CD14-positive monocyte (primary cell): Measurements from ENCODE around the gene ZNF184. TPM values are rescaled to one million over a fixed set of nuclear protein-coding genes. Genes with fewer than 3 reads are reported as not detected.

Experiments
- DNase-seq, 3 donors: peaks; one replicate each; pipeline ENCODE4 v3.0.0-alpha.2; 2011 to 2022
- H2AFZ ChIP-seq: 2 replicates; pipeline ENCODE4 v1.6.0; 2012; ENCODE audit warnings: mild to moderate bottlenecking, low read depth, low read length, inconsistent platforms; ENCODE audit not compliant: insufficient read depth, poor library complexity, severe bottlenecking
- H3K27ac ChIP-seq, 2 donors: 1 replicate in 1 of 2; 2 replicates in 1 of 2; pipeline ENCODE4 v1.5.1; 2012 to 2013; ENCODE audit warnings: low read length in 2 of 2, control low read depth in 1 of 2, inconsistent platforms in 1 of 2, low read depth in 1 of 2, mild to moderate bottlenecking in 1 of 2
- H3K27me3 ChIP-seq, 2 donors: one replicate each; pipeline versions ENCODE4 v1.6.0 to v1.6.1; 2011 to 2013; ENCODE audit warnings: low read length in 2 of 2; ENCODE audit not compliant: control insufficient read depth in 2 of 2, insufficient read depth in 2 of 2
- H3K36me3 ChIP-seq, 2 donors: replicated peaks in 1 of 2; 1 replicate in 1 of 2; 2 replicates in 1 of 2; pipeline versions ENCODE4 v1.5.1 to v1.6.1; 2012 to 2013; ENCODE audit warnings: low read length in 2 of 2, control low read depth in 1 of 2, inconsistent platforms in 1 of 2, mild to moderate bottlenecking in 1 of 2; ENCODE audit not compliant: insufficient read depth in 2 of 2, control insufficient read depth in 1 of 2
- H3K4me1 ChIP-seq, 2 donors: 1 replicate in 1 of 2; 2 replicates in 1 of 2; pipeline versions ENCODE4 v1.5.1 to v1.6.1; 2012 to 2013; ENCODE audit warnings: low read length in 2 of 2, control low read depth in 1 of 2, inconsistent platforms in 1 of 2, mild to moderate bottlenecking in 1 of 2, moderate library complexity in 1 of 2; ENCODE audit not compliant: insufficient read depth in 2 of 2, control insufficient read depth in 1 of 2
- H3K4me2 ChIP-seq: replicated peaks from 2 replicates; pipeline ENCODE3; 2012; ENCODE audit warnings: low read length, moderate library complexity, mild to moderate bottlenecking; ENCODE audit not compliant: poor library complexity, severe bottlenecking; ENCODE audit errors: extremely low read depth
- H3K4me3 ChIP-seq, 3 experiments: fragments of 200-600 bp in 1 of 3; sonication (generic) in 1 of 3; replicated peaks in 1 of 3; 1 replicate in 2 of 3; 2 replicates in 1 of 3; pipeline ENCODE4 v1.5.1; 2011 to 2013; ENCODE audit warnings: low read length in 3 of 3, mild to moderate bottlenecking in 3 of 3, control low read depth in 2 of 3, low read depth in 2 of 3, inconsistent platforms in 1 of 3, moderate library complexity in 1 of 3
- H3K79me2 ChIP-seq: 2 replicates; pipeline ENCODE4 v1.6.0; 2012; ENCODE audit warnings: mild to moderate bottlenecking, control low read depth, inconsistent platforms, low read length, moderate library complexity; ENCODE audit not compliant: insufficient read depth
- H3K9ac ChIP-seq: 2 replicates; pipeline ENCODE4 v1.6.0; 2017; ENCODE audit warnings: low read length, mild to moderate bottlenecking; ENCODE audit not compliant: insufficient read depth, poor library complexity, severe bottlenecking
- H3K9me3 ChIP-seq, 2 donors: replicated peaks in 1 of 2; 1 replicate in 1 of 2; 2 replicates in 1 of 2; pipeline versions ENCODE4 v1.5.1 to v1.6.1; 2012 to 2013; ENCODE audit warnings: low read length in 2 of 2, control low read depth in 1 of 2; ENCODE audit not compliant: control insufficient read depth in 1 of 2, insufficient read depth in 1 of 2
- H4K20me1 ChIP-seq: 2 replicates; pipeline ENCODE4 v1.6.0; 2012; ENCODE audit warnings: mild to moderate bottlenecking, low read length, control low read depth, moderate library complexity; ENCODE audit not compliant: insufficient read depth
- H3K27ac Mint-ChIP-seq, 7 donors: one replicate each; pipeline ENCODE4 v1.8.0; 2020; ENCODE audit warnings: mild to moderate bottlenecking in 7 of 7, mixed read lengths in 7 of 7, moderate library complexity in 6 of 7, inconsistent platforms in 2 of 7
- H3K27me3 Mint-ChIP-seq, 3 donors: one replicate each; pipeline ENCODE4 v1.8.0; 2021 to 2022; ENCODE audit warnings: low read depth in 3 of 3, mild to moderate bottlenecking in 3 of 3, mixed read lengths in 3 of 3, moderate library complexity in 3 of 3, inconsistent platforms in 1 of 3
- H3K36me3 Mint-ChIP-seq, 2 donors: one replicate each; pipeline ENCODE4 v1.8.0; 2020; ENCODE audit warnings: mixed read lengths in 2 of 2, inconsistent platforms in 1 of 2, mild to moderate bottlenecking in 1 of 2
- H3K4me1 Mint-ChIP-seq: one replicate; pipeline ENCODE4 v1.8.0; 2020; ENCODE audit warnings: mild to moderate bottlenecking, mixed read lengths
- H3K4me3 Mint-ChIP-seq, 2 donors: one replicate each; pipeline ENCODE4 v1.8.0; 2020; ENCODE audit warnings: mild to moderate bottlenecking in 2 of 2, mixed read lengths in 2 of 2, moderate library complexity in 1 of 2
- H3K9me3 Mint-ChIP-seq, 7 donors: one replicate each; pipeline ENCODE4 v1.8.0; 2020 to 2022; ENCODE audit warnings: mixed read lengths in 7 of 7, mild to moderate bottlenecking in 6 of 7, moderate library complexity in 6 of 7, inconsistent platforms in 2 of 7
- CTCF ChIP-seq: fragments of 200-600 bp; IDR thresholded peaks from one replicate; pipeline ENCODE4 v1.8.0; 2022; ENCODE audit warnings: antibody characterized with exemption, mild to moderate bottlenecking
- WGBS: methylation state at CpG from one replicate; pipeline ENCODE4 v1.1.5; 2013; ENCODE audit warnings: missing lambda C conversion rate; ENCODE audit not compliant: insufficient coverage; 5-methylcytosine and 5-hydroxymethylcytosine counted together
- intact Hi-C, 2 donors: fragments of 100-400 bp; cut with micrococcal nuclease; formaldehyde crosslinking; loops; one replicate each; pipeline versions ENCODE4 v1.15.0 to v1.15.1; 2023
- polyA plus RNA-seq, 3 donors: library from polyadenylated mRNA; depleted of rRNA in 1 of 3; unstranded in 2 of 3; stranded (reverse) in 1 of 3; fragments of 300-500 nt in 2 of 3; fragments of >200 nt in 1 of 3; fragmentation: Illumina TruSeq in 2 of 3; gene quantifications; 1 replicate in 2 of 3; 2 replicates in 1 of 3; pipeline ENCODE4 v1.2.3, GENCODE V29; 2012 to 2021
- small RNA-seq: library from RNA; depleted of rRNA; stranded (forward); fragments of <200 nt; gene quantifications from one replicate; pipeline ENCODE3, GENCODE V24; 2012; ENCODE audit warnings: low read depth; ENCODE audit not compliant: insufficient read length

ZNF184 gene
- polyA plus RNA-seq, 3 donors: 1.00 to 1.5 (median 1.5) TPM

DNA sequence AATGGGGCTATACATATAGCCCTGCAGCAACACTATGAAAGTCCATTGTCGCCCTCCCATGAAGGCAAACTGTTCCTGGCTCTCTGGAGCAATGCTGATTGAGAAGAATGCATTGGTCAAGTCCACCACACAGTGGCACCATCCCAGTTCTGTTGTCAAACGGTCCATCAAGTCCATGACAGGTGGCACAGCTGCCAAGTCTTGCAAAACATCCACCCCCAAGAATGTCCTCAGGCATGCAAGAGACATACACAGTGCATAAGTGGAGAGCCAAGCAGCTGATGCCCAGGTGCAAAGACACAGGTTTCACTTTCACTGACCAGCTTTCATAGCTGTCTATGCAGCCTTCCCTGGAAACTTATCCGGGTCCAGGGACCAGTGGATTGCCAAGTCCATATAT lies 66.8 kb downstream of the ZNF184 start:
- Histone ChIP-seq H3K4me3 (no peak overlapping the region), H3K4me1 (no peaks in the 10 kb centered on the region), H3K79me2 (no peaks in the 10 kb centered on the region), H3K36me3 (no peaks in the 10 kb centered on the region), H3K9me3 (peaks cover 41 to 52% of the 10 kb centered on the region in 2 donors), H3K9ac (no peak overlapping the region), H3K27ac (no peak overlapping the region), H3K4me2 (no peak overlapping the region), H3K27me3 (no peaks in the 10 kb centered on the region), H2AFZ (no peak overlapping the region), H4K20me1 (no peaks in the 10 kb centered on the region)
- H3K9me3 Mint-ChIP-seq: peaks cover 26 to 54% (median 34%) of the 10 kb centered on the region in 7 donors
- no peak overlapping the region for H3K27ac Mint-ChIP-seq
- no peak for DNase-seq
- no peaks in the 10 kb centered on the region for H3K4me1 Mint-ChIP-seq
- H3K27me3 Mint-ChIP-seq: peaks cover 0 to 5% (median 0%) of the 10 kb centered on the region in 3 donors
- WGBS: 85% methylated on average over 1 of the region's 3 CpGs
- H3K36me3 Mint-ChIP-seq: no peaks in the 10 kb centered on the region
- no peak for TF ChIP-seq CTCF
- no peak overlapping the region for H3K4me3 Mint-ChIP-seq
- intact Hi-C loops: no loop called here

GRCh38 chr6:27400877-27401642 lies 71.8 kb downstream of the ZNF184 start:
- H3K4me1 ChIP-seq: no peaks in the 10 kb centered on the region
- peaks cover 0 to 4% of the 10 kb centered on the region in 2 donors for H3K36me3 Mint-ChIP-seq
- peaks cover 0 to 2% (median 0%) of the 10 kb centered on the region in 3 donors for H3K27me3 Mint-ChIP-seq
- H4K20me1 ChIP-seq: no peaks in the 10 kb centered on the region
- H3K27ac Mint-ChIP-seq: no peak overlapping the region
- H3K4me3 Mint-ChIP-seq: no peak overlapping the region
- 87% methylated on average over 4 of the region's 16 CpGs for WGBS
- H2AFZ ChIP-seq: no peak overlapping the region
- intact Hi-C loops: no loop called here
- no peak overlapping the region for H3K9ac ChIP-seq
- H3K27me3 ChIP-seq: no peaks in the 10 kb centered on the region
- no peak overlapping the region for H3K4me3 ChIP-seq
- no peak for DNase-seq
- no peaks in the 10 kb centered on the region for H3K36me3 ChIP-seq
- peaks cover 41 to 72% of the 10 kb centered on the region in 2 donors for H3K9me3 ChIP-seq
- H3K4me1 Mint-ChIP-seq: no peaks in the 10 kb centered on the region
- H3K4me2 ChIP-seq: no peak overlapping the region
- H3K27ac ChIP-seq: no peak overlapping the region
- H3K9me3 Mint-ChIP-seq: peaks cover 34 to 70% (median 53%) of the 10 kb centered on the region in 7 donors
- no peaks in the 10 kb centered on the region for H3K79me2 ChIP-seq
- no peak for TF ChIP-seq CTCF

Small RNAs within 50 kb of the gene (small RNA-seq; reads per million reads assigned to genes)
- gene AL021918.1: not detected
- gene AL021918.2: not detected
- gene MCFD2P1: not detected

Other genes starting within 250 kb of the ZNF184 start
- gene PRSS16, start 225.4 kb downstream of the ZNF184 start, polyA plus RNA-seq: not detected
- not detected for gene POM121L2, start 160.8 kb downstream of the ZNF184 start, polyA plus RNA-seq
- gene ZNF391, start 84.3 kb downstream of the ZNF184 start, polyA plus RNA-seq: under 1 TPM in 2 of 3 donors, not detected in 1; 0.07 to 0.17 TPM